Common myeloid progenitor, CD34-positive (primary cell): Measurements from ENCODE around the gene ZFR2.

ENCODE experiments used
- CTCF ChIA-PET: fragments of 350-600 bp; sonication (Branson Sonifier 250); formaldehyde crosslinking; loops from one replicate; lab custom pipeline; 2021; ENCODE audit warnings: antibody characterized with exemption; lab: Charles Lee
- POLR2A ChIA-PET: fragments of 350-600 bp; sonication (Branson Sonifier 250); formaldehyde crosslinking; loops from one replicate; lab custom pipeline; 2021; ENCODE audit warnings: antibody characterized with exemption; lab: Charles Lee
- DNase-seq, 3 donors: peaks; one replicate each; pipeline versions ENCODE4 v3.0.0 to v3.0.0-alpha.2; 2013
- H3K27ac ChIP-seq, 2 experiments: 1 replicate in 1 of 2; 2 replicates in 1 of 2; pipeline ENCODE4 v1.7.0; 2013; ENCODE audit warnings: inconsistent platforms in 2 of 2, low read length in 2 of 2, mild to moderate bottlenecking in 2 of 2, low read depth in 1 of 2, moderate library complexity in 1 of 2; ENCODE audit not compliant: severe bottlenecking in 2 of 2, insufficient read depth in 1 of 2, poor library complexity in 1 of 2
- H3K27me3 ChIP-seq, 5 experiments: replicated peaks in 2 of 5; 1 replicate in 3 of 5; 2 replicates in 2 of 5; pipeline versions ENCODE4 v1.6.1 to v1.7.0; 2013; ENCODE audit warnings: low read length in 4 of 5, mild to moderate bottlenecking in 2 of 5, moderate library complexity in 2 of 5, inconsistent platforms in 1 of 5; ENCODE audit not compliant: insufficient read depth in 5 of 5, control insufficient read depth in 4 of 5
- H3K36me3 ChIP-seq, 4 experiments: 1 replicate in 2 of 4; 2 replicates in 2 of 4; pipeline versions ENCODE4 v1.6.1 to v1.7.0; 2013; ENCODE audit warnings: low read length in 3 of 4, control low read depth in 1 of 4, mild to moderate bottlenecking in 1 of 4; ENCODE audit not compliant: control insufficient read depth in 4 of 4, insufficient read depth in 4 of 4
- H3K4me1 ChIP-seq, 4 experiments: 1 replicate in 3 of 4; 2 replicates in 1 of 4; pipeline versions ENCODE4 v1.6.1 to v1.7.1; 2013; ENCODE audit warnings: low read length in 3 of 4, mild to moderate bottlenecking in 3 of 4, control low read depth in 1 of 4, inconsistent platforms in 1 of 4, moderate library complexity in 1 of 4; ENCODE audit not compliant: control insufficient read depth in 4 of 4, insufficient read depth in 4 of 4; ENCODE audit errors: control extremely low read depth in 1 of 4
- H3K4me3 ChIP-seq, 7 experiments: 1 replicate in 4 of 7; 2 replicates in 3 of 7; pipeline versions ENCODE4 v1.5.1 to v1.7.0; 2013; ENCODE audit warnings: mild to moderate bottlenecking in 7 of 7, low read length in 6 of 7, moderate library complexity in 6 of 7, inconsistent platforms in 2 of 7, low read depth in 2 of 7, control low read depth in 1 of 7; ENCODE audit not compliant: insufficient read depth in 4 of 7, control insufficient read depth in 1 of 7; ENCODE audit errors: extremely low read depth in 1 of 7
- H3K9me3 ChIP-seq, 5 experiments: 1 replicate in 4 of 5; 2 replicates in 1 of 5; pipeline versions ENCODE4 v1.6.1 to v1.7.1; 2013; ENCODE audit warnings: low read length in 4 of 5, mild to moderate bottlenecking in 2 of 5, inconsistent platforms in 1 of 5, low read depth in 1 of 5, moderate library complexity in 1 of 5; ENCODE audit not compliant: control insufficient read depth in 4 of 5, insufficient read depth in 2 of 5; ENCODE audit errors: control extremely low read depth in 1 of 5
- WGBS: methylation state at CpG from one replicate; pipeline ENCODE4 v1.1.5; 2013; ENCODE audit not compliant: insufficient coverage; 5-methylcytosine and 5-hydroxymethylcytosine counted together

Gene ZFR2

GRCh38 chr19:3838661-3839060 lies 30.2 kb downstream of the ZFR2 start:
- WGBS = 87% methylated on average over 13 of the region's 13 CpGs
- no peak overlapping the region for H3K27ac ChIP-seq
- H3K27me3 ChIP-seq = peaks cover 0 to 6% (median 0%) of the 10 kb centered on the region in 5 experiments
- no peak overlapping the region for H3K4me3 ChIP-seq
- CTCF ChIA-PET = interaction anchor here (0.7 kb wide), 1 partner anchor 412 kb away, joined by 3 read pairs; no protein-coding TSS in a partner anchor
- H3K9me3 ChIP-seq = peaks cover 0 to 9% (median 7%) of the 10 kb centered on the region in 5 experiments
- no peaks in the 10 kb centered on the region for H3K36me3 ChIP-seq
- DNase-seq = no peak
- peaks cover 0 to 4% (median 0%) of the 10 kb centered on the region in 4 experiments for H3K4me1 ChIP-seq
- POLR2A ChIA-PET = no interaction called here

- ChIA-PET CTCF (interaction anchor here (0.7 kb wide), 1 partner anchor 413 kb away, joined by 3 read pairs; no protein-coding TSS in a partner anchor), POLR2A (no interaction called here)
- peaks cover 0 to 8% (median 0%) of the 10 kb centered on the region in 5 experiments for H3K27me3 ChIP-seq
Measured at GRCh38 chr19:3837922-3838321, 30.9 kb downstream of the ZFR2 start.

DNA sequence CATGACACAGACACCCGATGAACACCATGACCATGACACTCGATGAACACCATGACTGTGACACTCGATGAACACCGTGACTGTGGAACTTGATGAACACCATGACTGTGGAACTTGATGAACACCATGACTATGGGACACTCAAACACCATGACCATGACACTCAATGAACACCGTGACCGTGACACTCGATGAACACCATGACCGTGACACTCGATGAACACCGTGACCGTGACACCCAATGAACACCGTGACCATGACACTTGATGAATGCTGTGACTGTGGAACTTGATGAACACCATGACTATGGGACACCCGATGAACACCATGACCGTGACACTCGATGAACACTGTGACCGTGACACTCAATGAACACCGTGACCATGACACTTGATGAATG lies 31.5 kb downstream of the ZFR2 start:
- WGBS = over 99% methylated on average over 17 of the region's 17 CpGs

More at GRCh38 chr19:3837922-3838321, 30.9 kb downstream of the ZFR2 start:
- Histone ChIP-seq H3K36me3 (no peaks in the 10 kb centered on the region), H3K9me3 (peaks cover 0 to 9% (median 7%) of the 10 kb centered on the region in 5 experiments), H3K27ac (no peak overlapping the region), H3K4me3 (no peak overlapping the region), H3K4me1 (peaks cover 0 to 3% (median 0%) of the 10 kb centered on the region in 4 experiments)
- DNase-seq = no peak
- 98% methylated on average over 19 of the region's 19 CpGs for WGBS

DNA sequence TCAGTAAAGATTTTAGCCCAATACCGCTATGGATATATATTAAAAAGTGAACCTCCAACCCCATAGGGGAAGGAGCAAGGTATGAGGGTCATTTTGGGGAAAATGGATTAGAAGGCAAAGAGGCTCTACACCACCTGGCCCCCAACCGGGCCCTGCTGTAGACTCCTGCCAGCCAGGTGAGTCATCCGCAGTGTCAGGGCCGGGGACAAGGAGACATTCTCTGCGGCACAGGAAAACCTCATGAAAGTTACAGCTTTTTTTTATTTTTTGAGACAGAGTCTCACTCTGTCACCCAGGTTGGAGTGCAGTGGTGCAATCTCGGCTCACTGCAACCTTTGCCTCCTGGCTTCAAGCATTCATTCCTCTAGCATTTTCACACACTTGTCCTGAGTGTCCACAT lies 32.0 kb downstream of the ZFR2 start:
- Histone ChIP-seq H3K9me3 (peaks cover 0 to 9% (median 7%) of the 10 kb centered on the region in 5 experiments), H3K27me3 (peaks cover 0 to 10% (median 0%) of the 10 kb centered on the region in 5 experiments), H3K36me3 (no peaks in the 10 kb centered on the region), H3K4me1 (no peaks in the 10 kb centered on the region), H3K4me3 (no peak overlapping the region), H3K27ac (no peak overlapping the region)
- WGBS = 100% methylated on average over 2 of the region's 6 CpGs
- POLR2A ChIA-PET = no interaction called here
- no peak for DNase-seq
- CTCF ChIA-PET = no interaction called here

More for the DNA sequence above, 31.5 kb downstream of the ZFR2 start:
- POLR2A ChIA-PET = no interaction called here
- Histone ChIP-seq H3K36me3 (no peaks in the 10 kb centered on the region), H3K27ac (no peak overlapping the region), H3K4me3 (no peak overlapping the region), H3K9me3 (peaks cover 0 to 9% (median 7%) of the 10 kb centered on the region in 5 experiments), H3K4me1 (no peaks in the 10 kb centered on the region), H3K27me3 (peaks cover 0 to 8% (median 0%) of the 10 kb centered on the region in 5 experiments)
- CTCF ChIA-PET = no interaction called here
- DNase-seq = no peak

DNA sequence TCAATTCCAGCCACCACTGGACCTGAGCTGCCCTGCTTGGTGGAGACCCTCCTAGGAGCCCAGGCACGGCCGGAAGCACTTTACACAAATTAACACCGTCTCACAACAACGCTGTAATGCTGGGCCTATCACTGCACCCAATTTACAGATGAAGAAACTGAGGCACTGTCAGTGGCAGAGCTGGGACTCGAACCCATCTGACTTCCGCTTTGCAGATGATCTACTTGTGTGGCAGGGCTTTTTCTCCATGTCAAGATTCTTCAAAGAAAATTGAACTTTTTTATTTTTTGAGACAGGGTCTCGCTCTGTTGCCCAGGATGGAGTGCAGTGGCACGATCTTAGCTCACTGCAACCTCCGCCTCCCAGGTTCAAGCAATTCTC lies 33.8 kb downstream of the ZFR2 start:
- DNase-seq = no peak
- ChIA-PET CTCF (interaction anchor here (1.0 to 1.2 kb wide), 2 partner anchors 12 to 14 kb away, joined by 3 to 4 read pairs; no protein-coding TSS in a partner anchor), POLR2A (no interaction called here)
- Histone ChIP-seq H3K4me1 (no peaks in the 10 kb centered on the region), H3K27me3 (peaks cover 0 to 24% (median 0%) of the 10 kb centered on the region in 5 experiments), H3K36me3 (no peaks in the 10 kb centered on the region), H3K27ac (no peak overlapping the region), H3K4me3 (no peak overlapping the region), H3K9me3 (peaks cover 0 to 9% (median 7%) of the 10 kb centered on the region in 5 experiments)
- WGBS = 98% methylated on average over 5 of the region's 9 CpGs

- no peaks in the 10 kb centered on the region for H3K4me1 ChIP-seq
- peaks cover 0 to 24% (median 0%) of the 10 kb centered on the region in 5 experiments for H3K27me3 ChIP-seq
- no peaks in the 10 kb centered on the region for H3K36me3 ChIP-seq
- POLR2A ChIA-PET = no interaction called here
- 94% methylated on average over 28 of the region's 35 CpGs for WGBS
- no peak overlapping the region for H3K27ac ChIP-seq
- CTCF ChIA-PET = interaction anchor here (0.6 to 1.2 kb wide), 2 partner anchors 11 to 41 kb away, joined by 3 to 4 read pairs; no protein-coding TSS in a partner anchor
- no peak overlapping the region for H3K4me3 ChIP-seq
- peaks cover 0 to 9% (median 7%) of the 10 kb centered on the region in 5 experiments for H3K9me3 ChIP-seq
- DNase-seq = no peak
Measured at GRCh38 chr19:3834349-3835054, 34.3 kb downstream of the ZFR2 start.
